HG02884 (cell line): ENCODE measurements around the gene PRKCA.

Experiments
- ATAC-seq: cut with Tn5 transposase; IDR thresholded peaks from one replicate; pipeline ENCODE4 v1.9.1; 2021; ENCODE audit warnings: mild to moderate bottlenecking, moderate library complexity; ENCODE audit not compliant: unreplicated experiment

PRKCA gene

GRCh38 chr17:66783656-66784381 is 481.4 kb downstream of the PRKCA start:
- no peak for ATAC-seq

- no peak for ATAC-seq
These were observed 482.4 kb downstream of the PRKCA start for GRCh38 chr17:66784621-66785364.

GRCh38 chr17:66786107-66786506 is 483.7 kb downstream of the PRKCA start:
- no peak for ATAC-seq

GRCh38 chr17:66787914-66788313 is 485.5 kb downstream of the PRKCA start:
- ATAC-seq, result no peak

- ATAC-seq, result no peak
These were observed 486.7 kb downstream of the PRKCA start for GRCh38 chr17:66789093-66789492.

GRCh38 chr17:66789961-66790437 is 487.6 kb downstream of the PRKCA start:
- no peak for ATAC-seq

- ATAC-seq, result no peak
These were observed 488.2 kb downstream of the PRKCA start for GRCh38 chr17:66790501-66791061.

GRCh38 chr17:66791347-66791746 is 488.9 kb downstream of the PRKCA start:
- ATAC-seq, result no peak

- no peak for ATAC-seq
These were observed 491.4 kb downstream of the PRKCA start for GRCh38 chr17:66793814-66794213.

- no peak for ATAC-seq
These were observed 493.1 kb downstream of the PRKCA start for GRCh38 chr17:66795486-66795885.

- ATAC-seq, result no peak
These were observed 497.6 kb downstream of the PRKCA start for GRCh38 chr17:66799849-66800537.

- no peak for ATAC-seq
These were observed 501.1 kb downstream of the PRKCA start for GRCh38 chr17:66803474-66803951.

GRCh38 chr17:66805567-66805966 is 503.2 kb downstream of the PRKCA start:
- no peak for ATAC-seq

GRCh38 chr17:66807182-66807581 is 504.8 kb downstream of the PRKCA start:
- ATAC-seq, result no peak

- no peak for ATAC-seq
These were observed 507.0 kb downstream of the PRKCA start for GRCh38 chr17:66809408-66809807.

- no peak for ATAC-seq
These were observed 508.7 kb downstream of the PRKCA start for GRCh38 chr17:66810951-66811682.

- ATAC-seq, result no peak
These were observed 509.3 kb downstream of the PRKCA start for GRCh38 chr17:66811683-66812054.

- ATAC-seq, result no peak
These were observed 510.2 kb downstream of the PRKCA start for GRCh38 chr17:66812571-66812970.

- ATAC-seq, result no peak
These were observed 510.9 kb downstream of the PRKCA start for GRCh38 chr17:66813296-66813695.

GRCh38 chr17:66814026-66814425 is 511.6 kb downstream of the PRKCA start:
- no peak for ATAC-seq

GRCh38 chr17:66814570-66814969 is 512.2 kb downstream of the PRKCA start:
- ATAC-seq, result no peak
